ENCODE results near the gene RAB22A. TPM values are rescaled to one million over a fixed set of nuclear protein-coding genes. Genes with fewer than 3 reads are reported as not detected.

The RAB22A gene
- total RNA-seq, 2 experiments from 2014 or later = 9.3 TPM

GRCh38 chr20:58342104-58342945 is 32.8 kb downstream of the RAB22A start:
- DNase-seq (no peak), ATAC-seq (peak; percentile 68)
- peaks cover 26% of the 10 kb centered on the region for H3K4me1 Mint-ChIP-seq
- peak overlapping the region; percentile 3 for H3K27ac Mint-ChIP-seq
- intact Hi-C loops (cut with DNase I, micrococcal nuclease) = no loop called here
- H3K9me3 Mint-ChIP-seq (ENCODE audit: low read depth) = peaks cover 2% of the 10 kb centered on the region
- ChIA-PET POLR2A (no interaction called here), CTCF (interaction anchor here (0.6 to 1.7 kb wide), 4 partner anchors 30 to 139 kb away, joined by 3 to 5 read pairs (median 4); no protein-coding TSS in a partner anchor)
- H3K36me3 Mint-ChIP-seq (ENCODE audit: low read depth) = peaks cover 40% of the 10 kb centered on the region
- H3K27me3 Mint-ChIP-seq = no peaks in the 10 kb centered on the region
- no peak overlapping the region for H3K4me3 Mint-ChIP-seq

GRCh38 chr20:58344741-58345140 is 35.2 kb downstream of the RAB22A start:
- intact Hi-C loops (cut with DNase I, micrococcal nuclease) = loop anchor here in 1 of 2 experiments (5.0 kb wide), 1 partner anchor 32 kb away; no protein-coding TSS in a partner anchor
- no peak for DNase-seq
- ChIA-PET CTCF (no interaction called here), POLR2A (no interaction called here)
- H3K4me1 Mint-ChIP-seq = peaks cover 24% of the 10 kb centered on the region
- H3K36me3 Mint-ChIP-seq (ENCODE audit: low read depth) = peaks cover 42% of the 10 kb centered on the region
- no peak for ATAC-seq
- peaks cover 2% of the 10 kb centered on the region for H3K9me3 Mint-ChIP-seq (ENCODE audit: low read depth)
- no peak overlapping the region for H3K27ac Mint-ChIP-seq
- no peak overlapping the region for H3K4me3 Mint-ChIP-seq
- no peaks in the 10 kb centered on the region for H3K27me3 Mint-ChIP-seq

- Mint-ChIP-seq H3K36me3 (ENCODE audit: low read depth) (peaks cover 49% of the 10 kb centered on the region), H3K4me1 (peaks cover 9% of the 10 kb centered on the region), H3K27ac (peak overlapping the region; percentile 0), H3K27me3 (no peaks in the 10 kb centered on the region), H3K4me3 (no peak overlapping the region), H3K9me3 (ENCODE audit: low read depth) (no peaks in the 10 kb centered on the region)
- no peak for DNase-seq
- ChIA-PET POLR2A (no interaction called here), CTCF (no interaction called here)
- intact Hi-C loops (cut with DNase I, micrococcal nuclease) = loop anchor here in 1 of 2 experiments (5.0 kb wide), 1 partner anchor 37 kb away; no protein-coding TSS in a partner anchor
- no peak for ATAC-seq
Observed at GRCh38 chr20:58349570-58349969, 40.1 kb downstream of the RAB22A start.

GRCh38 chr20:58352468-58352867 is 43.0 kb downstream of the RAB22A start:
- CTCF ChIA-PET = interaction anchor here (0.6 to 1.6 kb wide), 4 partner anchors 46 to 200 kb away, joined by 3 to 4 read pairs (median 4); no protein-coding TSS in a partner anchor
- H3K36me3 Mint-ChIP-seq (ENCODE audit: low read depth) = peaks cover 25% of the 10 kb centered on the region
- peak; percentile 93 for ATAC-seq
- no peak overlapping the region for H3K27ac Mint-ChIP-seq
- H3K27me3 Mint-ChIP-seq = no peaks in the 10 kb centered on the region
- H3K4me3 Mint-ChIP-seq = no peak overlapping the region
- H3K4me1 Mint-ChIP-seq = peaks cover 9% of the 10 kb centered on the region
- intact Hi-C loops (cut with DNase I, micrococcal nuclease) = loop anchor here in 1 of 2 experiments (5.0 kb wide), 1 partner anchor 50 kb away; no protein-coding TSS in a partner anchor
- peak; percentile 69 for DNase-seq
- H3K9me3 Mint-ChIP-seq (ENCODE audit: low read depth) = no peaks in the 10 kb centered on the region
- POLR2A ChIA-PET = interaction anchor here (0.8 to 1.2 kb wide), 2 partner anchors 39 to 46 kb away, joined by 6 read pairs; no protein-coding TSS in a partner anchor

GRCh38 chr20:58359441-58359840 is 49.9 kb downstream of the RAB22A start:
- intact Hi-C loops (cut with DNase I, micrococcal nuclease) = no loop called here
- no peaks in the 10 kb centered on the region for H3K4me1 Mint-ChIP-seq
- no peak overlapping the region for H3K4me3 Mint-ChIP-seq
- H3K27me3 Mint-ChIP-seq = no peaks in the 10 kb centered on the region
- DNase-seq (no peak), ATAC-seq (no peak)
- POLR2A ChIA-PET = no interaction called here
- H3K36me3 Mint-ChIP-seq (ENCODE audit: low read depth) = peaks cover 23% of the 10 kb centered on the region
- H3K9me3 Mint-ChIP-seq (ENCODE audit: low read depth) = no peaks in the 10 kb centered on the region
- CTCF ChIA-PET = interaction anchor here (1.2 kb wide), 1 partner anchor 29 kb away, joined by 3 read pairs; the partner anchor contains the start of gene VAPB
- no peak overlapping the region for H3K27ac Mint-ChIP-seq

GRCh38 chr20:58360936-58361335 is 51.4 kb downstream of the RAB22A start:
- no peak for DNase-seq
- H3K36me3 Mint-ChIP-seq (ENCODE audit: low read depth) = peaks cover 25% of the 10 kb centered on the region
- CTCF ChIA-PET = interaction anchor here (1.1 kb wide), 1 partner anchor 125 kb away, joined by 3 read pairs; no protein-coding TSS in a partner anchor
- intact Hi-C loops (cut with DNase I, micrococcal nuclease) = no loop called here
- H3K9me3 Mint-ChIP-seq (ENCODE audit: low read depth) = no peaks in the 10 kb centered on the region
- no peaks in the 10 kb centered on the region for H3K27me3 Mint-ChIP-seq
- H3K4me3 Mint-ChIP-seq = no peak overlapping the region
- peaks cover 2% of the 10 kb centered on the region for H3K4me1 Mint-ChIP-seq
- H3K27ac Mint-ChIP-seq = no peak overlapping the region
- no peak for ATAC-seq
- POLR2A ChIA-PET = no interaction called here

GRCh38 chr20:58361481-58362205 is 52.1 kb downstream of the RAB22A start:
- Mint-ChIP-seq H3K36me3 (ENCODE audit: low read depth) (peaks cover 28% of the 10 kb centered on the region), H3K27me3 (no peaks in the 10 kb centered on the region), H3K9me3 (ENCODE audit: low read depth) (no peaks in the 10 kb centered on the region), H3K4me1 (peaks cover 5% of the 10 kb centered on the region), H3K27ac (no peak overlapping the region), H3K4me3 (no peak overlapping the region)
- intact Hi-C loops (cut with DNase I, micrococcal nuclease) = no loop called here
- ChIA-PET CTCF (interaction anchor here (1.1 to 1.3 kb wide), 2 partner anchors 8 to 125 kb away, joined by 3 read pairs; no protein-coding TSS in a partner anchor), POLR2A (no interaction called here)
- ATAC-seq = no peak
- no peak for DNase-seq

GRCh38 chr20:58362206-58362516 is 52.6 kb downstream of the RAB22A start:
- Mint-ChIP-seq H3K9me3 (ENCODE audit: low read depth) (no peaks in the 10 kb centered on the region), H3K36me3 (ENCODE audit: low read depth) (peaks cover 28% of the 10 kb centered on the region), H3K27me3 (no peaks in the 10 kb centered on the region), H3K4me3 (no peak overlapping the region), H3K27ac (no peak overlapping the region), H3K4me1 (peaks cover 5% of the 10 kb centered on the region)
- intact Hi-C loops (cut with DNase I, micrococcal nuclease) = no loop called here
- DNase-seq (no peak), ATAC-seq (no peak)
- ChIA-PET POLR2A (no interaction called here), CTCF (interaction anchor here (1.3 kb wide), 1 partner anchor 8 kb away, joined by 3 read pairs; no protein-coding TSS in a partner anchor)

GRCh38 chr20:58362970-58363369 is 53.5 kb downstream of the RAB22A start:
- peaks cover 28% of the 10 kb centered on the region for H3K36me3 Mint-ChIP-seq (ENCODE audit: low read depth)
- H3K4me3 Mint-ChIP-seq = no peak overlapping the region
- ATAC-seq (no peak), DNase-seq (no peak)
- H3K4me1 Mint-ChIP-seq = peaks cover 5% of the 10 kb centered on the region
- H3K9me3 Mint-ChIP-seq (ENCODE audit: low read depth) = no peaks in the 10 kb centered on the region
- ChIA-PET POLR2A (interaction anchor here (0.6 kb wide), 1 partner anchor 29 kb away, joined by 3 read pairs; no protein-coding TSS in a partner anchor), CTCF (no interaction called here)
- intact Hi-C loops (cut with DNase I, micrococcal nuclease) = no loop called here
- H3K27ac Mint-ChIP-seq = no peak overlapping the region
- H3K27me3 Mint-ChIP-seq = no peaks in the 10 kb centered on the region

- ChIA-PET CTCF (interaction anchor here (0.8 kb wide), 2 partner anchors 16 to 467 kb away, joined by 3 read pairs; no protein-coding TSS in a partner anchor), POLR2A (no interaction called here)
- Mint-ChIP-seq H3K9me3 (ENCODE audit: low read depth) (no peaks in the 10 kb centered on the region), H3K27ac (no peak overlapping the region), H3K27me3 (no peaks in the 10 kb centered on the region), H3K4me1 (peaks cover 5% of the 10 kb centered on the region), H3K4me3 (no peak overlapping the region), H3K36me3 (ENCODE audit: low read depth) (peaks cover 20% of the 10 kb centered on the region)
- no peak for DNase-seq
- ATAC-seq = no peak
- intact Hi-C loops (cut with DNase I, micrococcal nuclease) = no loop called here
Observed at GRCh38 chr20:58366866-58367265, 57.4 kb downstream of the RAB22A start.

- no peak for ATAC-seq
- Mint-ChIP-seq H3K4me1 (no peaks in the 10 kb centered on the region), H3K36me3 (ENCODE audit: low read depth) (no peaks in the 10 kb centered on the region), H3K27ac (no peak overlapping the region), H3K4me3 (no peak overlapping the region), H3K9me3 (ENCODE audit: low read depth) (no peaks in the 10 kb centered on the region), H3K27me3 (peaks cover 6% of the 10 kb centered on the region)
- POLR2A ChIA-PET = no interaction called here
- CTCF ChIA-PET = no interaction called here
- intact Hi-C loops (cut with DNase I, micrococcal nuclease) = no loop called here
- no peak for DNase-seq
Observed at GRCh38 chr20:58372806-58373205, 63.3 kb downstream of the RAB22A start.

All from activated CD4-positive, alpha-beta T cell treated with anti-CD3 and anti-CD28 coated beads for 36 hours (primary cell).